Measurements from ENCODE around the gene TADA2B.

TADA2B gene, protein sequence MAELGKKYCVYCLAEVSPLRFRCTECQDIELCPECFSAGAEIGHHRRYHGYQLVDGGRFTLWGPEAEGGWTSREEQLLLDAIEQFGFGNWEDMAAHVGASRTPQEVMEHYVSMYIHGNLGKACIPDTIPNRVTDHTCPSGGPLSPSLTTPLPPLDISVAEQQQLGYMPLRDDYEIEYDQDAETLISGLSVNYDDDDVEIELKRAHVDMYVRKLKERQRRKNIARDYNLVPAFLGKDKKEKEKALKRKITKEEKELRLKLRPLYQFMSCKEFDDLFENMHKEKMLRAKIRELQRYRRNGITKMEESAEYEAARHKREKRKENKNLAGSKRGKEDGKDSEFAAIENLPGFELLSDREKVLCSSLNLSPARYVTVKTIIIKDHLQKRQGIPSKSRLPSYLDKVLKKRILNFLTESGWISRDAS

GRCh38 chr4:7043284-7044136 lies at the start of gene TADA2B:
TADA2B (plus strand) TSS chr4:7043372; CDS start chr4:7043580, 208 bp downstream.
- TF ChIP-seq CTCF (IDR thresholded peaks at IDR 0.05; ENCODE audit: control extremely low read depth, extremely low read depth, low read depth, missing control alignments), result no peak
- no peak for DNase-seq (ENCODE audit: extremely low spot score)

DNA sequence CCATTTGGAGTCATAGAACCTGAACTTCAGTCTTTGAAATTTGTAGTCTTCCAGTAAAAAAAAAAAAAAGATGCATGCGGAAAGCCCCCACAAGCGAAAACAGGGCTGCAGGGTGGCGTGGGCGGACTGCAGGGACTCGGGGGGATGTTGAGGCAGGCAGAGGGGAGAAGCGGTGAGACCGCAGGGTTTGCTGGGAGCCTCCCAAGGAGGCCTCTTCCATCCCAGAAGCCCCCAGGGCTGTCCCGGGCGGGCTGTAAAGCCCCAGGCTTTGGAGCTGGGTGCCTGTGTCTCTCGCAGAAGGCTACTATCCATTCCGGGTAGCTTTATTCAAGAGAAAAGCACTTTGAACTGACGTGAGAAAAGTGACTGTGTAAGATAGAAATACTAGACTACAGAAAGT lies 46.7 kb upstream of the TADA2B start:
- no peak for TF ChIP-seq CTCF (IDR thresholded peaks at IDR 0.05; ENCODE audit: control extremely low read depth, extremely low read depth, low read depth, missing control alignments)
- ChIA-PET POLR2A (no interaction called here), CTCF (interaction anchor here (1.0 kb wide), 1 partner anchor 51 kb away, joined by 3 read pairs; no protein-coding TSS in a partner anchor)
- DNase-seq (ENCODE audit: extremely low spot score), result no peak

More at GRCh38 chr4:7043284-7044136, at the start of gene TADA2B:
- POLR2A ChIA-PET, result interaction anchor here (0.6 to 1.3 kb wide), 4 partner anchors 24 to 435 kb away, joined by 3 to 16 read pairs (median 4); partner anchors contain the start of gene GRPEL1
- CTCF ChIA-PET, result interaction anchor here (0.9 to 7.1 kb wide), 27 partner anchors 9 to 369 kb away, joined by 3 to 115 read pairs (median 6); partner anchors contain the start of genes GRPEL1 and TBC1D14

DNA sequence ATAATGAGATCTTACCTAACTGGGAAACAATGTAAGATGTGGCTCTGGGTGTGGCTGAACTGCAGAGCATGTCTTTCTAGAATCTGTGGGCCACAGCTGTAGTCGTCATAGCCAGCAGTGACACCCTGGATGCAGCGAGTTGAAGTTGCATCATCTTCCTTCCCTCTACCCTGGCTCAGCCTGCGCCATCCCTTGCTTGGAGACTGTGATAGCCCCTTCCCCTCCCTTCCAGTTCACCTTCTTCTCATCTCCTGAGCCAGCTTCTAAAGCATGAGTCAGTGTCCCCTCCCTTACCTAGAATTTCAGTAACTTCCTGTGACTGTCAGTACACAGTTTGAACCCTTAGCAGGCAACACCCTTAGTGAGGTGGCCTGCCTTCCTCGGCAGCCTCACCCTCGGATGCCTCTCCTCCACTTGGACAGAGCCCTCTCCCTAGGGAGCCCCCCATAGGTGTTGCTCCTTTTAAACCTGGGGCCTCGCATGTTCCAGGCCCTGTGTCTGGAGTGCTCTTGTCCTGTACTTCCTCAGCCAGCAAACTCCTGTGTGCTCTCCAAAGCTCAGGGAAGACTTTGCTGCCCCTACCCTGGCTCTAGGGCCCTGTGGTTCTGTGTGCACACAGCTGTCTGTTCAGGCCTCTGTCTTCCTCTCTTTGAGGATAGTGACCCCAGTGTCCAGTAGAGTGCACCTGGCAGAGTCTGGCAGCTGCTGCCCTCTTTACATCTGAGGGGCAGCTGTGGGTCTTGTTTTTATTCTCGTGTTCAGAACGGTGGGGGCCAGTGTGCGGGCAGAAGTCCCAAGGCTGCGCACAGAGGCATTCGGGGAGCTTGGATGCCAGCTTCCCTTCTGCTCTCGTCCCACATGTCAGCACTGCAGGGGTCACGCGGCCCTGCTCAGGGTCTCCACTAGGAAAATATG lies 43.7 kb upstream of the TADA2B start:
- DNase-seq (ENCODE audit: extremely low spot score), result no peak
- TF ChIP-seq CTCF (IDR thresholded peaks at IDR 0.05; ENCODE audit: control extremely low read depth, extremely low read depth, low read depth, missing control alignments), result no peak
- ChIA-PET CTCF (interaction anchor here (1.1 to 2.3 kb wide), 5 partner anchors 8 to 126 kb away, joined by 3 to 8 read pairs (median 5); no protein-coding TSS in a partner anchor), POLR2A (no interaction called here)

GRCh38 chr4:7000421-7001176 lies 42.6 kb upstream of the TADA2B start:
- CTCF ChIA-PET, result interaction anchor here (0.7 to 1.3 kb wide), 5 partner anchors 8 to 127 kb away, joined by 3 to 4 read pairs (median 3); partner anchors contain the start of gene TADA2B
- TF ChIP-seq CTCF (IDR thresholded peaks at IDR 0.05; ENCODE audit: control extremely low read depth, extremely low read depth, low read depth, missing control alignments), result no peak
- POLR2A ChIA-PET, result no interaction called here
- DNase-seq (ENCODE audit: extremely low spot score), result no peak

DNA sequence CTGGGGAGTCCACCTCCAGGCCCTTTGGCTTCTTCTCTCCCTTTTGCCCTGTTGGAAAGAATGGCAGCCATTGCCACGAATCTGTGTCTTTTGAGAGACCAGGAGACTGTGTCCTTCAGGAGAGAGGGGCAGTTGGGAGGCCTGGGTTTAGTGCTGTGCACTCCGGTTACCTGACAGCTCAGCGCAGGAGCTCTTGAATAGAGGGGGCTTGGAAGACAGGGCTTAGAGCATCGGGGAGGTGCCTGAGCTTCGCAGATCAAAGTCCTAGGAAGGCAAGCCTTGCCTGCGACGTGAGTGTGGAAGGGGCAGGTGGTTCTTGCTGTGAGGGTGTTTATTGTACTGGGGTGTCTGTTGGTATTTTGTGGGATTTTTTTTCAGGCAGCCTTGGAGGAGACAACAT lies 41.9 kb upstream of the TADA2B start:
- no peak for TF ChIP-seq CTCF (IDR thresholded peaks at IDR 0.05; ENCODE audit: control extremely low read depth, extremely low read depth, low read depth, missing control alignments)
- POLR2A ChIA-PET, result no interaction called here
- CTCF ChIA-PET, result interaction anchor here (1.0 to 1.3 kb wide), 2 partner anchors 9 to 127 kb away, joined by 3 to 4 read pairs; no protein-coding TSS in a partner anchor
- no peak for DNase-seq (ENCODE audit: extremely low spot score)

Data from GM10248 (cell line).